Liver (tissue), 3 donors: Measurements from ENCODE around the gene IFIT1.

Experiments
- CTCF ChIP-seq: fragments of 150-350 bp; IDR thresholded peaks from 2 replicates; pipeline ENCODE4 v1.5.1; 2017; ENCODE audit warnings: improper control_type of control experiment, low read depth, low read length; ENCODE audit not compliant: missing input control
- JUND ChIP-seq, 2 donors: IDR thresholded peaks; 2 replicates each; pipeline ENCODE4 v1.6.1; 2016; ENCODE audit warnings: antibody characterized with exemption in 2 of 2
- RAD21 ChIP-seq, 2 donors: IDR thresholded peaks; 2 replicates each; pipeline ENCODE4 v1.6.1; 2016; ENCODE audit warnings: antibody characterized with exemption in 2 of 2, mild to moderate bottlenecking in 2 of 2
- REST ChIP-seq: IDR thresholded peaks from 2 replicates; pipeline ENCODE4 v1.6.1; 2016; ENCODE audit warnings: antibody characterized with exemption, mild to moderate bottlenecking
- YY1 ChIP-seq: IDR thresholded peaks from 2 replicates; pipeline ENCODE4 v1.6.1; 2016; ENCODE audit warnings: antibody characterized with exemption, mild to moderate bottlenecking
- donor health status: healthy.
- donor health status: healthy.

GRCh38 chr10:89438525-89438924 lies 46.1 kb downstream of the IFIT1 start:
- TF ChIP-seq CTCF (no peak), REST (no peak), YY1 (no peak), RAD21 (IDR thresholded peaks at IDR 0.05) (no peak), JUND (IDR thresholded peaks at IDR 0.05) (no peak)
